CD4-positive, alpha-beta T cell treated with Interleukin-6 at 100 ng/mL for 8 hours (primary cell): ENCODE results near the gene IFT52.
A peak's percentile ranks its signal among the peaks of the same experiment; 100 is the strongest.
"Not testable (repeated sequence)": the region's sequence is repeated elsewhere in the genome, so short reads cannot be mapped to it uniquely, and the experiment has no call there.

Source experiments
- DNase-seq: peaks from one replicate; pipeline ENCODE4 v3.0.0-alpha.2; 2020; ENCODE audit warnings: mixed read lengths, low spot score

IFT52 gene

DNA sequence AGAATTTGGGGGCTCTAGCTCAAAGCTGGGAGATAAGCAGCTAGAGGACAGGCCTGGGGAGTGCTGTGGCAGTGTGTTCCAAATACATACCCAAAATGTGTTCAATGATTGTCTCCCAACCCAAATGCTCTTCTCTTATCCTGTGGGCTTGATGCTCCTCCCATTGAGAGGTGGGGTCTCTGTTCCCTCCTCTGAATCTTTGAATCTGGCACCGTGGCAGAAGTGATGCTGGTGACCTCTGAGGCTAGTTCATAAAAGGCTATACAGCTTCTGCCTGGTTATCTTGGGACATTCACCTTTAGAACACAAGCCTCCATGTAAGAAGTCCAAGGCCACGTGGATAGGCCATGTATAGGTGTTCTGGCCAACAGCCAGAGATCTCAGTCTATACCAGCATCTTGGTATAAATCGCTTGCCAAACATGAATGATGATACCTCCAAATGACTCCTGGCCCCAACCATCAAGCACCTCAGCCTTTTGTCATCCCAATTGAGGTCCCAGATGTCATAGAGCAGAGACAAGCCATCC is 60.3 kb downstream of the IFT52 start:
- no peak for DNase-seq

DNA sequence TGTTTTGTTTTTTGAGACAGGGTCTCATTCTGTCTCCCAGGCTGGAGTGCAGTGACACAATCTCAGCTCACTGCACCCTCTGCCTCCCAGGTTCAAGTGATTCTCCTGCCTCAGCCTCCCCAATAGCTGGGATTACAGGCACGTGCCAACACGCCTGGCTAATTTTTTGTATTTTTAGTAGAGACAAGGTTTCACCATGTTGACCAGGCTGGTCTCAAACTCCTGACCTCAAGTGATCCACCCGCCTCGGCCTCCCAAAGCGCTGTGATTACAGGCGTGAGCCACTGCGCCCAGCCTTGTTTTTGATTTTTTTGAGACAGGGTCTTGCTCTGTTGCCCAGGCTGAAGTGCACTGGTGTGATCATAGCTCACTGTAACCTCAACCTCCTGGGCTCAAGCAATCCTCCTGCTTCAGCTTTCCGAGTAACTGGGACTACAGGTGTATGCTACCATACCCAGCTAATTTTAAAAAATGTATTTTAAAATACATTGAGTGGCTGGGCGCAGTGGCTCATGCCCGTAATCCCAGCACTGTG is 61.0 kb downstream of the IFT52 start:
- DNase-seq, result not testable (repeated sequence)

DNA sequence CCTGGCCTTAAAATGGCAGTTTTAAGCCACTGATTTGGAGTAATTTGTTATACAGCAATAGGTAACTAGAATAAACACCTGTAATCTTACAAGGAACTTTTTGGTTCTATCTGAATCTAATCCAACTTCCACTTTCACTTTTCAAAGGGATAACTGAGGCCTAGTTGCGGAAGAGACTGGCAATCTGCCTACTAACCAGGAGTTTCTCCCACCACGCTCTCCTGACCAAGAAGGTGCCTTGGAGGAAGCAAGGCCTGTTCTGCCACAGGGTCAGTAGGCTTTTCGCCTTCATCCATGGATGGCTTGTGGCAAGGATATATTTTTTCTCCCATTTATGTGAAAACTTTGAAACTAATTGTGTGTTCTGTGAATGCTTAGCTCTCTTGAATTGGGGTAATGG is 63.2 kb downstream of the IFT52 start:
- DNase-seq, result no peak

DNA sequence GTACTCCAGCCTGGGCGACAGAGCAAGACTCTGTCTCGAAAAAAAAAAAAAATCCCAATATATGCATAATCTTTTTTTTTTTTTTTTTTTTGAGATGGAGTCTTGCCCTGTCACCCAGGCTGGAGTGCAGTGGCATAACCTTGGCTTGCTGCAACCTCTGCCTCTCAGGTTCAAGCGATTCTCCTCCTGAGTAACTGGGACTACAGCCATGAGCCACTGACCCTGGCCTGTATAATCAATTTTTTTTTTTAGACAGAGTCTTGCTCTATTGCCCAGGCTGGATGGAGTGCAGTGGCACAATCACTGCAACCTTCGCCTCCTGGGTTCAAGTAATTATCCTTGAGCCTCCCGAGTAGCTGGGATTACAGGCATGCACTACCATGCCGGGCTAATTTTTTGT is 64.4 kb downstream of the IFT52 start:
- DNase-seq, result not testable (repeated sequence)

DNA sequence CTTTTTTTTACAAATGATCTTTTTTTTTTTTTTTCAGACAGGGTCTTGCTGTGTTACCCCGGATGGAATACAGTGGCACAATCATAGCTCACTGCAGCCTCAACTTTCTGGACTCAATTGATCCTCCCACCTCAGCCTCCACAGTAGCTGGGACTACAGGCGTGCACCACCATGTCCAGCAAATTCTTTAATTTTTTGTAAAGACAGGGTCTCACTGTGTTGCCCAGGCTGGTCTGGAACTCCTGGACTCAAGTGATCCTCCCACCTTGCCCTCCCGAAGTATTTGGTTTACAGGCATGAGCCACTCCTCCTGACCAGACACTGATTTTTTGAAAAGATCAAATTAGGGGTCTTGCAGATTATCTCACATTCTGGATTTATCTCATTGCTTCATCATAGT is 65.2 kb downstream of the IFT52 start:
- DNase-seq, result no peak

DNA sequence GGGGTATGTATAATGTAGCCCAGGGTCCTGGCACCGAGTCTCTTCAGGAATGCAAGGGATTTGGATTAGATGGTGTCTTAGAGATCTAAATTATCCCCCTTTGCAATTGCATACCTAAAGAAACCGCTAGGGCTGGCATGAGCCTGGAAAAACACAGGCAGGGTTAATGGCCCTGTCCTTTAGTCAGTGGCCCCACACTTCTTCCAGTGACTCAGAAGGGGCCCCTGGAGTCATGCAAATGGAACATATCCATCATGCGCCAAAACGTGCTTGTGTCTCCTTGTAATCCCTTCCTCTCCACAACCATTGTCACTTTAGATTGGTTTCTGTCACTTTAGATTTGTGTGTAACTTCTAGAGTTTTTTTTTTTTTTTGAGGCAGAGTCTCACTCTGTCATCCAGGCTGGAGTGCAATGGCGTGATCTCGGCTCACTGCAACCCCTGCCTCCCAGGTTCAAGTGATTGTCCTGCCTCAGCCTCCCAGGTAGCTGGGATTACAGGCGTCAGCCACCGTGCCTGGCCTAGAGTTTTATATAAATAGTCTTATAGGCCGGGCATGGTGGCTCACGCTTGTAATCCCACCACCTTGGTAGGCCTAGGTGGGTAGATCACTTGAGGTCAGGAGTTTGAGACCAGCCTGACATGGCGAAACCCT is 67.5 kb downstream of the IFT52 start:
- no peak for DNase-seq

DNA sequence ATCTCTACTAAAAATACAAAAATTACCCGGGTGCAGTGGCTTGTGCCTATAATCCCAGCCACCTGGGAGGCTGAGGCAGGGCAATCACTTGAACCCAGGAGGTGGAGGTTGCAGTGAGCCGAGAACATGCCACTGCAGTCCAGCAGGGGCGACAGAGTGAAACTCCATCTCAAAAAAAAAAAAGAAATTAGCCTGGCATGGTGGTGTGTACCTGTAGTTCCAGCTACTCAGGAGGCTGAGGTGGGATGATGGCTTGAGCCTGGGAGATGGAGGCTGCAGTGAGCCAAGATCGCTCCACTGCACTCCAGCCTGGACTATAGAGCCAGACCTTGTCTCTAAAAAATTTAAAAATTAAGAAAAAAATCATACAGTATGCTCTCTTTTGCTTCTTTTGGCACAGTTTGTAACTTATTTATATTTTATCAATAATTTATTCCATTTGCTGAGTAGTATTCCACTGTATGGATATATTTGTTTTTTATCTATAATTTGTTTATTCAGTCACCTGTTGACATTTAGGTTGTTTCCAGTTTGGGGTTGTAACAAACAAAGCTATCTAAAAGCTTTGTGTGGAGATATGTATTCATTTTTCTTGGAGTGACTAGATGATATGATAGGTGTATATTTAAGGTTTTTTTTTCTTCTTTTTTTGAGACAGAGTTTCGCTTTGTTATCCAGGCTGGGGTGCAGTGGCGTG is 68.1 kb downstream of the IFT52 start:
- DNase-seq, result no peak

DNA sequence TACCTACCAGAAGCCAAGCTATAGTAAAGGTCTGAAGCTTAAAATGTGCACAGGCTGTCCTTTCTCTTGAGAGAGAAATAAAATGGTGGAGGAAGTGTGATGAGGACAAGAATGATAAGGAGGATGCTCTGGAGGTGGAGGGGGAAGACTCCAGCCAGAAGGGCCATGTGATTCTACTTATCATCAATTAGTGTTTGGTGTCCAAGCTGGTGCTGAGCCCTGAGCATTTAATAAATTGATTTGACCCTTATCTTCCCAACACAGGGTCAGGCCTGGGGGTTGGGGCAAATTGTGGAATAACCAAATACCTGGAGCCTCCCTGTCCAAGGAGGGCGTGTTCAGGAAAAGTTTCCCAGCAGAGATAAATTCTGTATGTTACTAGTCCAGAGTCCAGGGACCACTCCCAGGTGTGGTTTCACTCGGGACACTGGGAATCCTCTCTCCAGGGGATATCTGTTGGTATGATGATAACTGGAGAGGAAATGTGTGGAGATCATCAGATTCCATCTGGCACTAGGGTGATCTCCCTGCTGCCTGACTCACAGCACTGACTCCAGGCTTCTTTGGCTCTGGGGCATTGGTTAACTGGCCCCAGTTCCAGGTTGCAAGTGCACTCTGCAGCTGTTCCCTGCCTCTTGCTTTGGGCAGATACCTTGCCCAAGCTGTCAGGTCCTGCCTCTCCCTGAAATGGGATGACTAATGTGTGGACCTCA is 72.4 kb downstream of the IFT52 start:
- no peak for DNase-seq

DNA sequence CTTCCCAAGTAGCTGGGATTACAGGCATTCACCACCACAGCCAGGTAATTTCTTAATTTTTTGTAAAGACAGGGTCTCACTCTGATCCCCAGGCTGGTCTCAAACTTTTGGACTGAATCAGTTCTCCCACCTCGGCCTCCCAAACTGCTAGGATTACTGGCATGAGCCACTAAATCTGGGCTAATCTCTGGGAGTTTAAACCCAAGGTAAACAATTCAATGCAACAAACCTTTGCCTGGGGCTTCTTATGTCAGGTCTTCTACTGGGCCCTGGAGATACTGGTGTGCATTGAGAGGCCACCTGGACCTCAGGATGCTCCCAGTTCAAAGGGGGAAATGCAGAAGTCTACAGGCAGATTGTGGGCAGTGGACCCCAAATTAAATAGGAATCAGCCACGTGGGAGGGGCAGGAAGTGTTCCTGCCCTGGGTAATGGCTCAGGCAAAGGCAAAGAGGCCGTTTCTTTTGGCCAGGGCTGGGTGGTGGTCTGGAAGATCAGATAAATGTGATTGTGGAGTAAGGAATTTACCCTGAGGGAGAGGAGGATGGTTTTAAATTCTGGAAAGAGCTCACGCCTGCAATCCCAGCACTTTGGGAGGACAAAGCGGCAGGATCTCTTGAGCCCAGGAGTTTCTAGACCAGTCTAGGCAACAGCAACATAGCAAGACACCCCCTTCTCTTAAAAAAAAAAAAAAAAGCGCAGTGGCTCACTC is 74.9 kb downstream of the IFT52 start:
- no peak for DNase-seq

DNA sequence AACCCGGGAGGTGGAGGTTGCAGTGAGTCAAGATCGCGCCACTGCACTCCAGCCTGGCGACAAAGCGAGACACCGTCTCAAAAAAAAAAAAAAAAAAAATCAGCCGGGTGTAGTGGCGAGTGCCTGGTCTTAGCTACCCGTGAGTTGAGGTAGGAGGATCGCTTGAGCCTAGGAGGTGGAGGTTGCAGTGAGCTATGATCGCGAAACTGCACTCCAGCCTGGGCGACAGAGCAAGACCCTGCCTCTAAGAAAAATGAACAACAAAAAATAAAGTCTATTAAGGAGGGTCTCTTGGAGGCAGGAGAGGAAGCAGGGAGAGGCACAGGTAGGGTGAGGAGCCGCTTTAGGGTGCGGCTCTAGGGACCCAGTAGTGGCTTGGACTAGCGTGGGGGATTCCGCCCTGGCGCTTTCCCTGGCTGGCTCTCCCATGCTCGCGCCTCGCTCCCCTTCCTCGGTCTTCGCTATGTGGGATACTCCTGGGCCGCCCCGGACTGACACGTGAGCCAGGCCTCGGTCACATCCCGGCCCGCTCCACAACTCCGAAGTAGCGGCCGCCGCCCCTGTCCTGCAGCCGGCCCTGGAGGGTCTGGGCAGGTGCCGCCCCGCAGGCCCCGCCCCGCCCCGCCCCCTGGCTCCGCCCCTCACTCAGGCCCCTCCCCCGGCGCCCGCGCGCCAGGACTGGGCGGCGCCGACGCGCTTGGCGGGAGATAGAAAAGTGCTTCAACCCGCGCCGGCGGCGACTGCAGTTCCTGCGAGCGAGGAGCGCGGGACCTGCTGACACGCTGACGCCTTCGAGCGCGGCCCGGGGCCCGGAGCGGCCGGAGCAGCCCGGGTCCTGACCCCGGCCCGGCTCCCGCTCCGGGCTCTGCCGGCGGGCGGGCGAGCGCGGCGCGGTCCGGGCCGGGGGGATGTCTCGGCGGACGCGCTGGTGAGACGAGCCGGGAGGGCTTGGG is 75.9 kb downstream of the IFT52 start, which contains the start of gene MYBL2:
Gene MYBL2, plus strand, starts transcription at position 739 of the 953 bp plus-strand sequence. Its CDS starts 170 bp downstream, at position 909.
- DNase-seq, result peak; percentile 56

DNA sequence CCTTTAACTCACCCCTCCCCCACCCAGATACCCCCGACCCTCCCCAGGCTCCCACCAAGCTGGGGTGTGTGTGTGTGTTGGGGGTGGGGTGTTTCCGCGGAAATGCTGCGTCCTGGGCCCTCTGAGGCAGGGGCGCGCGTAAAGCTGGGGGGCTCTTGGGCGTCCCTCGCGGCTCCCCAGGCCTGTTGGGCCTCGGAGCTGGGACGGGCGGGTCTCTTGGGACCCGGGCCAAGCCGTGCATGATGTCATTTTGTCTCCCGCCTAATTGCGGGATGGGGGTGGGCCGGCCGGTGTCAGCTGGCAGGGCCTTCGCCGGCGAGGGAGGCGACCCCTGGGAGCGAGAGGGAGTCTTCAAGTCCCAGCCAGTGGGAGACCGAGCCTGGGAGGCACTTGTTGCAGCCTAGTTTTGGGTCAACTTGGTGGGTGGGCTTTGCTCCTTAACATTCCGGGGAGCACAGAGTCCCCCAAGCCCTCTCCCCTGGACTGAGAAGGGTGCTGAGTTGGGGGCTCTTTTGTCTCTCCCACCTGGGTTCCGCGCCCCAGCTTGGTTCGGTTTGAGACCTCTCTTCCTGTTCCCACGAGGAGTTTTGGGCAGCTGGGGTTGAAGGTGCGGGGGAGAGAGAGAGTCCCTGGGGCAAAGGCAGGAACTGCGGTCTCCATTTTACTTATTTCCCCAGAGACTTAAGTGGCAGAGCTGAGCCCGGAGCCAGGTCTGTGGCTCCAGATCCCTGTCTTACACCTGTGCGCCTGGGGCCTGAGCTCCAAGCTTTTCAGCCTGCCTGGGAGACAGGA is 76.8 kb downstream of the IFT52 start:
- no peak for DNase-seq

DNA sequence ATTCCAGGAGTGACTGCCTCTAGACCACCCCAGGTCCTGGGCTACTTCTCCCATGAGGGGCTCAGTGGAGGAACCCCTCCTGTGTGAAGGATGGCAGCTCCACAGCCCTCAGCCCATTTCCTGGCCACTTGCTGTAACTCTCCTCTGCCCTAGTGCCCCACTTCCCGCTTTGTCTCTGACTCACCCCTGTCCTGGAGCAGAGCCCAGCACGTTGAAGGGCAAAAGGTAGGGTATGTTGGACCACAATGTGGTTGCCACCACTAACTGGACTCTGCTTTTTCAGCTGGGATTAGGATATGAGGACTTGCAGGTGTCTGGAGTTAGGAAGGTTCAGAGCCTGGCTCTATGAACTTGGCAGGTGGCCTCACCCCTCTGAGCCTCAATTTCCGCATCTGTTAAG is 78.6 kb downstream of the IFT52 start:
- DNase-seq, result no peak

DNA sequence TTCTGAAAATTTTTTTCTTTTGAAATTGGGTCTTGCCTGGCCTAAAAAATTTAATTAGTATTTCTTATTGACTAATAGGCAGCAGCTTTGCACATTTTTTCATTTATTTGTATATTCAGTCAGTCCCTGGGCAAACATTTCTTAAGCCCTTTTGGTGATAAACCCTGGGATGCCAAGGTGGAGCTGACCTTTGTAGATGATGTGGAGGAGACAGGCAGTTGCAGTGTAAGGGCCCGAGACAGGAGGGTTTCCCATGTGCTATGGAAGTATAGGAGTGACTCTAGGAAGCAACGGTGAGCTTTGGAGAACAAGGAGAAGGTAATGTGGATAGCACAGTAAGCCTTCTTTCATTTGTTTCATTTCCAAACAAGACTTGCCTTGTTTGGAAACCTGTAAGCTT is 79.7 kb downstream of the IFT52 start:
- no peak for DNase-seq

DNA sequence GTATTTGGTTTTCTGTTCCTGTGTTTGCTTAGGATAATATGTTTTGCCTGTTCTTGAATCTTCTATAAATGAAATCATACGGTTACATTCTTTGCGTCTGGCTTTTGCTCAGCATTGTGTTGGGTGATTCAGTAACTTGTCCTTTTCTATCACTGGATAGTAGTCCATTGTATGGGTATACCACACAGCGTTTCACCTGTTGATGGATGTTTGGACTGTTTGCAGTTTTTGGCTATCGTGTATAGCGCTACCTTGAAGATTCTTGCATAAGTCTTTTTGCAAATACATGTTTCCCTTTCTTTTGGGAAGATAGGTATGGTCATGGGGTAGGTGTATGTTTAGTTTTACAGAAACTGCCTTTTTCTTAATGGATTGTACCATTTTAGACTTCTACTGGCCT is 85.6 kb downstream of the IFT52 start:
- DNase-seq, result no peak

DNA sequence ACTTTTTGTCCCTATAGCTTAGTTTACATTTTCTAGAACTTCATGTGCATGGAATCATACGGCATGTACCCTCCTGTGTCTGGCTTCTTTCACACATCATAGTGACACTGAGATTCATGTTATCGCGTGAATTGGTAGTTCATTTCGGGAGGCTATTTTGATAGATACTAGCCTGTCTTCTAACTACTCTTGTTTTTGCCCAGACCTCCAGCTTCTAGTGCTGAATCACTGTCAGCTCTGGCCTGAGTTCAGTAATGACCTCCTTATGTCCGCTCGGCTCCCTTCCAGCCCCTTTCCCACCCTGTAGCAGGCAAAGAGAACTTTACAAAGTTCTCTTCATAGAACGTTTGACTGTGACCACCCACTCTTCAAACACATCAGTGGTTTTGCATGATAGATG is 90.2 kb downstream of the IFT52 start:
- no peak for DNase-seq

DNA sequence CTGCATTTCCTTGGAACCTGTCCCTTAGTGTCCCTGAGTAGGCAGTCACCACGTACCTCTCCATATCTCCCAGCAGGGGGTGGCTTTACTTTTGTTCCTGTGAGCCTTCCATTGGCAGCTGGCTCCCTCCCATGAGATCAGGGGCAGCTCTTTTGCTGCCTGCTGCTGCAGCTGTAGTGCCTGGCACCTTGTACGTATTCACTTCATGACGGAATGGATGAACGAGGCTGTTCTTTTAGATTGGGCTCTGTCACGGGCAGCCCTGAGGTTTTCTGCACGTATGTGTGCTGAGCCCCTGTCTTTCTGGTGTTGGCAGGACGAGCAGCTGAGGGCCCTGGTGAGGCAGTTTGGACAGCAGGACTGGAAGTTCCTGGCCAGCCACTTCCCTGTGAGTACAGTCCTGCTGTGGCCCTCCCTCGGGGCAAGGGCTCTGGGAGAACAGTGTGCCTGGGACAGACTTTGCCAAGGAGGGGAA is 90.8 kb downstream of the IFT52 start:
- no peak for DNase-seq

DNA sequence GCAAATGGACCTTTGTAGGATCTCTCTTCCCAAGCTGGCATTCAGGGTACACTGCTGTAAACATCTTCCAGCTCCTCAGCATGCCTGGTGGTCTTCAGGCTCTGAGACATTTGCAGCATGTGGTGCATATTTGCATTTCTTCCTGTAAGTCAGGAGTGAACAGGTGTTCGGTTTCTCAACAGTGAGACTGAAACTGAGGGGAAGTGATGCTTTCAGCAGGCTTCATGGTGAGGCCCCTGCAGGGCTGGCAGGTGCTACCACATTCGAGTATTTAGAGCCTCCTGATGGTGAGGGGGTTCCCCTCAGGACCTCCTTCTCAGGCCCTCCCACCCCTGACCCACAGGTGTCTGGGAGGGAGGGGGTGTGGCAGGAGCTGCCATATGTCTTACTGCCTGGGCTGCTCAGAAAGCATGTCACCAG is 91.3 kb downstream of the IFT52 start:
- no peak for DNase-seq

DNA sequence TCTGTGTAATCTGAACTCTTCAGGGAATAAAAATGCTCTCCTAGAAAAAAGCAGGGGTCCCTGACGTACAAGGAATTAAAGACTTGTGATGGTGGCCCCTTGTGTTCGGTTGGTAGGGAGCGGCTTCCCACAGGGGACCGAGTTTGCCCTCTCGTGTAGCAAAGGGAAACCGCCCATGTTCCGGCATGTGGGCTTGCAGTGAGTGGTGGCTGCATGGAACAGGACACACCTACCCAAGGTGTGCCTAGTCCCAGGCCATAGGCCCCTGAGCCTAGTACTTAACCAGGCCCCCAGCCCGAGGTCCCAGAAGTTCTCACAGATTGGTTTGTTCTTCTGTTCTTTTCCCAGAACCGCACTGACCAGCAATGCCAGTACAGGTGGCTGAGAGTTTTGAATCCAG is 91.7 kb downstream of the IFT52 start:
- no peak for DNase-seq

DNA sequence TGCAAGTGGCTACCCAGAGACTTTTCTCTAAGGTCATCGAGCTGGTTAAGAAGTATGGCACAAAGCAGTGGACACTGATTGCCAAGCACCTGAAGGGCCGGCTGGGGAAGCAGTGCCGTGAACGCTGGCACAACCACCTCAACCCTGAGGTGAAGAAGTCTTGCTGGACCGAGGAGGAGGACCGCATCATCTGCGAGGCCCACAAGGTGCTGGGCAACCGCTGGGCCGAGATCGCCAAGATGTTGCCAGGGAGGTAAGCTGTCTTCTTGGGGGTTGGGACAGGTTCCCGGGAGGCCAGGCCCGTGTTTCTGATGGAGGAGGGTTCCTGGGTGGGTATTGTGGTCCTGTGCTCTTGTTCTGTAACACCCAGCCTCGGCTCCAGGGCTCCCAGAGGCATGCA is 96.1 kb downstream of the IFT52 start:
- no peak for DNase-seq

DNA sequence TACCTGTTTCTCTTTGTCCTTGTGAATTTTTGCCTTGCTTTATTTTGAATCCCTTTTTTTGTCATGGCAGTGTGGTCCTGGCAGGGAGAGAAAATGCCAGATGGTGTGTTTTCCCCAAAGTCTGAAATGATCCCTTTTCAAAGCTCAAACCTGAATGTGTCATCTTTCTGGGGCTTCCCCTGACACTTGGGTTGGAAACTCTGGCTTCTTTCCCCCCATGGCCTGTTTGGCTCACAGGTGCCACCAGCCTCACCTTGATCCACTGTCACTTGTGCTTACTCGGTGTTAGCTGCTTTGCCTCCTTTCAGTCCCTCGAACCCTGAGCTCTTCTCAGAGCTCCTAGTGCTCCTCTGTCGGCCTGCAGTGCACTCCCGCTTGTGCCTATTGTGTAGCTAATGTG is 98.4 kb downstream of the IFT52 start:
- no peak for DNase-seq
